K562 treated with DMSO at 1 percent for 24 hours (cell line): Measurements from ENCODE around the gene PDXDC1. TPM values are rescaled to one million over a fixed set of nuclear protein-coding genes. Genes with fewer than 3 reads are reported as not detected.

Experiments
- total RNA-seq: library from RNA; unstranded; fragments of 300-600 nt; gene quantifications from 2 replicates; pipeline ENCODE4 v1.2.3, GENCODE V29; 2022; ENCODE audit warnings: low read depth; ENCODE audit not compliant: insufficient read depth

Gene PDXDC1, protein sequence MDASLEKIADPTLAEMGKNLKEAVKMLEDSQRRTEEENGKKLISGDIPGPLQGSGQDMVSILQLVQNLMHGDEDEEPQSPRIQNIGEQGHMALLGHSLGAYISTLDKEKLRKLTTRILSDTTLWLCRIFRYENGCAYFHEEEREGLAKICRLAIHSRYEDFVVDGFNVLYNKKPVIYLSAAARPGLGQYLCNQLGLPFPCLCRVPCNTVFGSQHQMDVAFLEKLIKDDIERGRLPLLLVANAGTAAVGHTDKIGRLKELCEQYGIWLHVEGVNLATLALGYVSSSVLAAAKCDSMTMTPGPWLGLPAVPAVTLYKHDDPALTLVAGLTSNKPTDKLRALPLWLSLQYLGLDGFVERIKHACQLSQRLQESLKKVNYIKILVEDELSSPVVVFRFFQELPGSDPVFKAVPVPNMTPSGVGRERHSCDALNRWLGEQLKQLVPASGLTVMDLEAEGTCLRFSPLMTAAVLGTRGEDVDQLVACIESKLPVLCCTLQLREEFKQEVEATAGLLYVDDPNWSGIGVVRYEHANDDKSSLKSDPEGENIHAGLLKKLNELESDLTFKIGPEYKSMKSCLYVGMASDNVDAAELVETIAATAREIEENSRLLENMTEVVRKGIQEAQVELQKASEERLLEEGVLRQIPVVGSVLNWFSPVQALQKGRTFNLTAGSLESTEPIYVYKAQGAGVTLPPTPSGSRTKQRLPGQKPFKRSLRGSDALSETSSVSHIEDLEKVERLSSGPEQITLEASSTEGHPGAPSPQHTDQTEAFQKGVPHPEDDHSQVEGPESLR
- total RNA-seq = 55.9 and 60.1 TPM in 2 replicates

DNA sequence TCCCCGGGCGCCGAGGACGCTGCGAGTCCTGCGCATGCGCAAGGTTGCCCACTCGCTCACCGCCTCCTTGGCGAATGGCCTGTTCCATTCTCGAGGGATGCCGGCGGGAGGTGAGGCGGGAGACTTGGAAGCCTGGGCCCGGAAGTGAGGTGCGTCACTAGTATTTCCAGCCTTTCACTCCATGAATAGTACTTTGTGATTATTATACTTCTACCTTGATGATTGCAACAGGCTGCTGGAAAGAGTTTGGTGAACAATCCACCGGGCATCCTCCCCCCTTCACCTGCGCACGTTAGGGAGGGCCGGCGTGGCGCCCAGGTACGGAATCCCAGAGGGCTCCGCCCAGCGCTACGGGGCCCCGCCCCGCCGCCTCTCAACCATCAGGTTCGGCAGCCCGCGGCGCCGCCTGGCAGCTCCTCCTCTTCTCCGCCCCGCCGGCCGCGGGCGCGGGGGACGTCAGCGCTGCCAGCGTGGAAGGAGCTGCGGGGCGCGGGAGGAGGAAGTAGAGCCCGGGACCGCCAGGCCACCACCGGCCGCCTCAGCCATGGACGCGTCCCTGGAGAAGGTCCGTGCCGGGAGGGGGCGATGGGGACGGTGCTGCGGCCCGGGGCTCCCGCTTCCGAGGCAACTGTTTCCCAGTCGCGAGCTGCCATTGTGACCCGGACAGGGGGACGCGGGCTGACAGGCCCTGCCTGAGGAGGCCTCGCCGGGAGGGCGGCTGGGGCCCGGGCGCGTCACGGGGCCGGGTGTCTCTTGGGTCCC, at the start of gene PDXDC1:
Gene PDXDC1 (plus strand): TSS at position 371 of the 762 bp plus-strand sequence. CDS start 174 bp downstream, at position 545.

DNA sequence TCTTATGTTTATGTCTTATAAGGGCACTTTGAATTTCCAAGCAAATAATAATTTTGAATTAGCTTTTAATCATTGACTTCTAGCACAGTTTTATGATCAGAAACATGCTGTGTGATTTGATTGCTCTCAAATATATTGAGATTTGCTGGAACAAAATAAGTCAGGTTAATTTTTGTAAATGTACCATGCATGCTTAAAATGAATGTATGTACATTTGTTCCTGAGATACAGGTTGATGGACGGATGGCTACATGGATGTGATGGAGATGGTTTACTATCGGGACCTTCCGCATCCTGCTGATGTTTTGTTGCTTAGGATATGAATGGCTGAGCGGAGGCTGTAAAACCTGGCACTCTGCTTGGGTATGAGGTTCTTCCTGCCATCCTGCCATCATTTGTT, 37.7 kb upstream of the PDXDC1 start, which contains the start of gene NPIPA1:
Gene NPIPA1 (plus strand): TSS at position 301 of the 400 bp plus-strand sequence. CDS start 0 bp downstream, at position 301.

DNA sequence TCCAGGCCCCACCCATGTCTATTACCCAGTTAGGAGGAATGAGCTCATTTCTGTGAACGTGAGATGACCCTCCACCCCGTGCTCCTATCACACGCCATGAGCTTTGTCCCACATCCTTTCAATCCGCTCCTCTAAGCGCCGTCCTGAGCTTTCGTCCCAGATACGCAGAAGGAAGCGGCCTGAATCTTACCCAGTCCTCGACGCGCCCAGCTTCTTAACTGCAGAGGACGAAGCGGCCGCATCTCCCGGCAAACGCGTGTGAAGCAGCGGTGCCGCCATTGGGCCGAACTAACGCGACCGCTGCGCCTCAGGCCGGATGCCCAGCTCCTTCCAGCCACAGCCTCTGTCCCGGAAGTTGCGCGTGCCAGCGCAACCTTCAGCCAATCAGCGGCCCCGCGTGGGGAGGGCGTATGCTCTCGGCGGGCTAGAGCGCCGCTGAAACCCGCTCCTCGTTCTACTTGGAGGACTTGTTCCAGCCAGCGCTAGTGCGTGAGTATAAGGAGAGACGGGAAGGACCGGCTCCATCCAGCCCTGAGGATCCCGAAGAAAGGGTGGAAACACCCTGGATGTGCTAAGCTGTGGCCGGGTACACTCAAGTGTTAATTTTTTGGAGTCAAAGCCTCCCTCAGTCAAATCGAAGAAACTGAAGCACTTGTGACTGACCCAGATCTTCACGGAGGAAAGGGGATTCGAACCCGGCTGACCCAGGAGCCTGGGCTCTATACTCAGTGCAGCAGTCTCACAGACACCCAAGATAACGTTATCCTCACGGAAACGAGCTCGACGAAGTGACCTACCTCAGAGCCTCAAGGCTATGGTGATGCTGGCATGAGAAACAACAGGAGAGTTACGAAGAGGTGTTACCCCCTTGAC, 119.4 kb downstream of the PDXDC1 start, which contains the start of gene RRN3:
Gene RRN3 (minus strand): TSS at position 318 of the 873 bp plus-strand sequence. CDS start 39 bp downstream, at position 279.

Other genes with a start within 250 kb of the PDXDC1 start
- not detected in 2 replicates for gene NPIPA2, start 232.5 kb upstream of the PDXDC1 start, total RNA-seq
- 62.7 and 67.0 TPM in 2 replicates for gene NOMO1, start 141.3 kb upstream of the PDXDC1 start, total RNA-seq
- 36.8 and 38.1 TPM in 2 replicates for gene NPIPA1, start 37.6 kb upstream of the PDXDC1 start, total RNA-seq
- gene NTAN1, start 81.0 kb downstream of the PDXDC1 start, total RNA-seq = 11.8 and 13.0 TPM in 2 replicates
- gene RRN3, start 119.2 kb downstream of the PDXDC1 start, total RNA-seq = 10.3 and 12.3 TPM in 2 replicates